PC-3 (cell line): Measurements from ENCODE around the gene FBXO4.

Source experiments
- EZH2 ChIP-seq: fragments of 300-600 bp; sonication (generic); IDR thresholded peaks from one replicate; pipeline ENCODE4 v1.6.1; 2017; ENCODE audit warnings: antibody characterized with exemption, mild to moderate bottlenecking, low read length; ENCODE audit not compliant: unreplicated experiment
- EZH2phosphoT487 ChIP-seq: fragments of 300-600 bp; sonication (generic); IDR thresholded peaks from 2 replicates; pipeline ENCODE4 v1.6.1; 2018; ENCODE audit warnings: mild to moderate bottlenecking, antibody characterized with exemption, low read length, borderline replicate concordance
- TF ChIP-seq, protein P1 (sequence below): fragments of 300-600 bp; sonication (generic); conservative IDR thresholded peaks from 2 replicates; pipeline ENCODE4 v1.5.1; 2017; ENCODE audit warnings: antibody characterized with exemption, low read depth, mild to moderate bottlenecking, low read length

DNA sequence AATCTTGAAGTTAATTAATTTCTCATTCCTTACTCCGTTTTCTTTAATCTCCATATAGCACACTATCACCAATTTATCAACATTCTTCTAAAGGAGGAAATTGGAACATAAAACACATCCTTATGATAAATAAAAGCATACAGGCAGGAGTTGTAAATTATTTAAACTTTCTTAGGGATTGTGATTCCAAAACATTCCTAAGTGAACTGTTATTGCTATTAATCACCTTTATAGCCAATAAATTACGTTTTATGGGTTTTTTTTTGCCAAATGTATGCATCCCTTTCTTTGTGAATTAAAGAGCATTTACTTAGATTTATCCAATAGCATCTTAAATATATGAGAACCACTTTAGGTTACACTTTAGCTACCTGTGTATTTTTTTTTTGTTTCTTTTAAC lies 55.3 kb downstream of the FBXO4 start:
- TF ChIP-seq EZH2phosphoT487, result no peak
- TF ChIP-seq, protein P1, sequence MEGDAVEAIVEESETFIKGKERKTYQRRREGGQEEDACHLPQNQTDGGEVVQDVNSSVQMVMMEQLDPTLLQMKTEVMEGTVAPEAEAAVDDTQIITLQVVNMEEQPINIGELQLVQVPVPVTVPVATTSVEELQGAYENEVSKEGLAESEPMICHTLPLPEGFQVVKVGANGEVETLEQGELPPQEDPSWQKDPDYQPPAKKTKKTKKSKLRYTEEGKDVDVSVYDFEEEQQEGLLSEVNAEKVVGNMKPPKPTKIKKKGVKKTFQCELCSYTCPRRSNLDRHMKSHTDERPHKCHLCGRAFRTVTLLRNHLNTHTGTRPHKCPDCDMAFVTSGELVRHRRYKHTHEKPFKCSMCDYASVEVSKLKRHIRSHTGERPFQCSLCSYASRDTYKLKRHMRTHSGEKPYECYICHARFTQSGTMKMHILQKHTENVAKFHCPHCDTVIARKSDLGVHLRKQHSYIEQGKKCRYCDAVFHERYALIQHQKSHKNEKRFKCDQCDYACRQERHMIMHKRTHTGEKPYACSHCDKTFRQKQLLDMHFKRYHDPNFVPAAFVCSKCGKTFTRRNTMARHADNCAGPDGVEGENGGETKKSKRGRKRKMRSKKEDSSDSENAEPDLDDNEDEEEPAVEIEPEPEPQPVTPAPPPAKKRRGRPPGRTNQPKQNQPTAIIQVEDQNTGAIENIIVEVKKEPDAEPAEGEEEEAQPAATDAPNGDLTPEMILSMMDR, result no peak
- no peak for TF ChIP-seq EZH2
